Kidney (tissue), 14 donors: ENCODE data around the gene DYNLT2B. TPM values are rescaled to one million over a fixed set of nuclear protein-coding genes. Genes with fewer than 3 reads are reported as not detected.

Experiments
- DNase-seq, 5 donors: peaks; one replicate each; pipeline ENCODE4 v3.0.0-alpha.2; 2013 to 2020
- FAIRE-seq: peaks from 2 replicates; lab custom pipeline; 2012; peaks lifted over from hg19 to GRCh38; lab: Jason Lieb, UNC
- H3K27ac ChIP-seq, 2 donors: one replicate each; pipeline ENCODE4 v1.7.0; 2013; ENCODE audit warnings: low read depth in 2 of 2, low read length in 2 of 2, inconsistent platforms in 1 of 2
- H3K27me3 ChIP-seq: one replicate; pipeline ENCODE4 v1.7.1; 2013; ENCODE audit warnings: low read length, inconsistent platforms; ENCODE audit not compliant: control insufficient read depth, insufficient read depth
- H3K36me3 ChIP-seq, 3 donors: one replicate each; pipeline versions ENCODE4 v1.7.0 to v1.7.1; 2013; ENCODE audit warnings: low read length in 3 of 3, control low read depth in 1 of 3, inconsistent platforms in 1 of 3; ENCODE audit not compliant: insufficient read depth in 3 of 3, control insufficient read depth in 2 of 3
- H3K4me1 ChIP-seq, 3 donors: one replicate each; pipeline versions ENCODE4 v1.7.0 to v1.7.1; 2013; ENCODE audit warnings: low read length in 3 of 3, inconsistent platforms in 1 of 3, low read depth in 1 of 3; ENCODE audit not compliant: control insufficient read depth in 2 of 3, insufficient read depth in 2 of 3
- H3K4me3 ChIP-seq, 3 donors: one replicate each; pipeline versions ENCODE4 v1.7.0 to v1.8.1; 2013; ENCODE audit warnings: low read length in 3 of 3, control low read depth in 1 of 3, inconsistent platforms in 1 of 3
- H3K9ac ChIP-seq, 3 donors: one replicate each; pipeline versions ENCODE4 v1.7.0 to v1.7.1; 2013; ENCODE audit warnings: low read length in 3 of 3, control low read depth in 1 of 3, inconsistent platforms in 1 of 3
- H3K9me3 ChIP-seq, 3 donors: one replicate each; pipeline versions ENCODE4 v1.7.0 to v1.7.1; 2013; ENCODE audit warnings: low read length in 3 of 3, control low read depth in 1 of 3, inconsistent platforms in 1 of 3; ENCODE audit not compliant: control insufficient read depth in 2 of 3, insufficient read depth in 1 of 3
- intact Hi-C: fragments of 100-400 bp; cut with DNase I; formaldehyde crosslinking; loops from one replicate; pipeline ENCODE4 v1.11.1; 2022
- polyA plus RNA-seq: library from polyadenylated mRNA; stranded (reverse); fragments of 350-450 nt; fragmentation: Illumina TruSeq; extraction: RNeasy Lipid Tissue Mini Kit (QIAGEN cat#74804); gene quantifications from one replicate; pipeline ENCODE4 v1.2.3, GENCODE V29; 2014; ENCODE audit warnings: low read depth, low replicate concordance; ENCODE audit not compliant: insufficient read depth
- total RNA-seq: library from RNA; stranded (reverse); fragmentation: NEBNext Ultra II Directional; extraction: Animal tissue kit (Norgen Biotek cat#: 25700); gene quantifications from one replicate; pipeline ENCODE4 v1.2.1, GENCODE V29; 2021
- TF ChIP-seq, protein P1 (sequence below): IDR thresholded peaks from 3 replicates; pipeline ENCODE4 v1.5.1; 2012; ENCODE audit warnings: mild to moderate bottlenecking, moderate library complexity, borderline replicate concordance; ENCODE audit not compliant: insufficient read depth; ENCODE audit errors: extremely low read depth
- donor health status: control.
- donor health status: control.
- donor health status: control.
- donor health status: control.
- donor health status: control.
- donor health status: DM: yes; HTN: yes; CAD: no.
- donor health status: Normal renal cell carcinoma (clear cell type).

DYNLT2B gene
- total and polyA plus RNA-seq, 2 donors from 2014 or later = 10.5 to 41.8 TPM

DNA sequence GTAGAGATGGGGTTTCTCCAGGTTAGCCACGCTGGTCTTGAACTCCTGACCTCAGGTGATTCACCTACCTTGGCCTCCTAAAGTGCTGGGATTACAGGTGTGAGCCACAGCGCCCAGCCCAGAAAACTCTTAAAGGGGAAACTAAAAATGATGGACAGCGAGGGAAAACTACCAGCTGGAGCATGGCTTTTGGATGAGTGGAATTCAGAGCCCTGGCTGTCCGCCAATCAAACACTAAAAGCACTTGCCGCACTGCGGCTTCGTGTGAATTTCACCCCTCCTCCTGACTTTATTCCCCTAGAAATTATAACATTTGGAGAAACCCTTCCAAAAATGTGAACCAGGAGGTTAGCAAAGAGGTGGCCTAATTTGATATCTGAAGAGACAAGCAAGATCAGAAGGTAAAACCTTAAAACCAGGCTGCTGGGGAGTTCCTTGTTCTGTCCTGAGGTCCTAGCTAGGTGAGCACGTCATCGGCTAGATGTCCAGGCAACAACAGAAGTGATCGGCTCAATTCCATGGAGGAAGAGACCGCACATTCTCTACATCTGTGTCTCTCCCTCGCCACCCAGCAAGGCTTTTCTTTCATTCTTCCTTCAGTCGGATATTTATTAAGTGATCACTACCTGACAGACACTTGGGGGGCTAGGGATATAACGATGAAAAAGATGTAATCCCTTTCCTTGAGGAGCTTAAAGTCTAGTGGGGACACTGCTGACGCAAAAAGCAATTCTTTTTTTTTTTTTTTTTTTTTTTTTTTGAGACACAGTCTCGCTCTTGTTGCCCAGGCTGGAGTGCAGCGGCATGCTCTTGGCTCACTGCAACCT is 18.5 kb upstream of the DYNLT2B start:
- no peaks in the 10 kb centered on the region for H3K9me3 ChIP-seq
- no peaks in the 10 kb centered on the region for H3K27me3 ChIP-seq
- H3K4me3 ChIP-seq = no peak overlapping the region
- TF ChIP-seq, protein P1, sequence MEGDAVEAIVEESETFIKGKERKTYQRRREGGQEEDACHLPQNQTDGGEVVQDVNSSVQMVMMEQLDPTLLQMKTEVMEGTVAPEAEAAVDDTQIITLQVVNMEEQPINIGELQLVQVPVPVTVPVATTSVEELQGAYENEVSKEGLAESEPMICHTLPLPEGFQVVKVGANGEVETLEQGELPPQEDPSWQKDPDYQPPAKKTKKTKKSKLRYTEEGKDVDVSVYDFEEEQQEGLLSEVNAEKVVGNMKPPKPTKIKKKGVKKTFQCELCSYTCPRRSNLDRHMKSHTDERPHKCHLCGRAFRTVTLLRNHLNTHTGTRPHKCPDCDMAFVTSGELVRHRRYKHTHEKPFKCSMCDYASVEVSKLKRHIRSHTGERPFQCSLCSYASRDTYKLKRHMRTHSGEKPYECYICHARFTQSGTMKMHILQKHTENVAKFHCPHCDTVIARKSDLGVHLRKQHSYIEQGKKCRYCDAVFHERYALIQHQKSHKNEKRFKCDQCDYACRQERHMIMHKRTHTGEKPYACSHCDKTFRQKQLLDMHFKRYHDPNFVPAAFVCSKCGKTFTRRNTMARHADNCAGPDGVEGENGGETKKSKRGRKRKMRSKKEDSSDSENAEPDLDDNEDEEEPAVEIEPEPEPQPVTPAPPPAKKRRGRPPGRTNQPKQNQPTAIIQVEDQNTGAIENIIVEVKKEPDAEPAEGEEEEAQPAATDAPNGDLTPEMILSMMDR = no peak
- intact Hi-C loops = no loop called here
- H3K36me3 ChIP-seq = no peaks in the 10 kb centered on the region
- no peak for FAIRE-seq
- DNase-seq = no peak
- H3K9ac ChIP-seq = no peak overlapping the region
- H3K4me1 ChIP-seq = no peaks in the 10 kb centered on the region
- H3K27ac ChIP-seq = no peak overlapping the region

DNA sequence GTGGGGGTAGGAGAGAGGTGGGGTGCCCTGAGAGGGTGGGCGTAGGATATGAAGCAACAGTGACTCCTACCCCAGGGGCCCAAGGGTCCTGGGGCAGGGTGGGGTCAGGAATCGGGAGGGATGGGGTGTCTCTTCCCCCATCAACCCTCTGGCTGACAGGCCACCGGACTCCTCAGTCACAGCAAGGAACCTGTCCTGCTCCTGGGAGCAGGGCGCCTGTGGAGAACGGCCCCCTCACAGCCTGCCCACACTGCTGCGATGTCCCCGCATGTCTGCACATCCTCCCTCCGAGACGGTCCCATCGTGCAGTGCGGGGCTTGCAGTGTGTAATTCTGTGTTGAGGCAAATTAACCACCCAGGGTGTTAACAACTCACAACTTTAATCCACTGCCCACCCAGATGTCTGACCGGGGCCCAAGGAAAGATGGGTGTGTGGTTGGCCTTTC is 17.5 kb upstream of the DYNLT2B start:
- no peak overlapping the region for H3K27ac ChIP-seq
- H3K27me3 ChIP-seq = no peaks in the 10 kb centered on the region
- no peak for DNase-seq
- intact Hi-C loops = no loop called here
- H3K4me3 ChIP-seq = no peak overlapping the region
- FAIRE-seq = no peak
- no peaks in the 10 kb centered on the region for H3K36me3 ChIP-seq
- no peak overlapping the region for H3K9ac ChIP-seq
- no peaks in the 10 kb centered on the region for H3K9me3 ChIP-seq
- H3K4me1 ChIP-seq = no peaks in the 10 kb centered on the region
- TF ChIP-seq, protein P1 = no peak

DNA sequence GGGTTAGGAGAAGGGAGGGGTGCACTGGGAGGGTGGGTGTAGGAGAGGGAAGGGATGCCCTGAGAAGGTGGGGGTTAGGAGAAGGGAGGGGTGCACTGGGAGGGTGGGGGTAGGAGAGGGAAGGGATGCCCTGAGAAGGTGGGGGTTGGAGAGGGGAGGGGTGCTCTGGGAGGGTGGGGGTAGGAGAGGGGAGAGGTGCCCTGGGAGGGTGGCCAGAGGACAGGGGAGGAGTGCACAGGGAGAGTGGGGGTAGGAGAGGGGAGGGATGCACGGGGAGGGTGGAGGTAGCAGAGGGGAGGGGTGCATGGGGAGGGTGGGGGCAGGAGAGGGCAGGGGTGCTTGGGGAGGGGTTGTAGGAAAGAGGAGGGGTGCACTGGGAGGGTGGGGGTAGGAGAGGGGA is 16.9 kb upstream of the DYNLT2B start:
- no peaks in the 10 kb centered on the region for H3K4me1 ChIP-seq
- no peak for DNase-seq
- TF ChIP-seq, protein P1 = no peak
- H3K4me3 ChIP-seq = no peak overlapping the region
- H3K9me3 ChIP-seq = no peaks in the 10 kb centered on the region
- no peak overlapping the region for H3K27ac ChIP-seq
- no peak overlapping the region for H3K9ac ChIP-seq
- FAIRE-seq = no peak
- no peaks in the 10 kb centered on the region for H3K36me3 ChIP-seq
- intact Hi-C loops = no loop called here
- H3K27me3 ChIP-seq = no peaks in the 10 kb centered on the region
